Stomach (tissue), 19 donors: ENCODE measurements around the gene IFNA1. TPM values are rescaled to one million over a fixed set of nuclear protein-coding genes. Genes with fewer than 3 reads are reported as not detected.

Experiments used
- DNase-seq, 2 donors: peaks; one replicate each; pipeline versions ENCODE4 v3.0.0 to v3.0.0-alpha.2; 2013 to 2019
- H3K27ac ChIP-seq, 5 donors: fragments of 200-600 bp in 4 of 5; sonication (generic) in 4 of 5; one replicate each; pipeline ENCODE4 v1.5.1; 2013 to 2019; ENCODE audit warnings: mild to moderate bottlenecking in 1 of 5, moderate library complexity in 1 of 5
- H3K27me3 ChIP-seq, 3 donors: fragments of 200-600 bp; sonication (generic); one replicate each; pipeline ENCODE4 v1.5.1; 2017 to 2019; ENCODE audit warnings: mixed run types in 1 of 3
- H3K36me3 ChIP-seq, 4 donors: fragments of 200-600 bp; sonication (generic); 1 replicate in 3 of 4; 2 replicates in 1 of 4; pipeline ENCODE4 v1.5.1; 2016 to 2019
- H3K4me1 ChIP-seq, 4 donors: fragments of 200-600 bp; sonication (generic); one replicate each; pipeline ENCODE4 v1.5.1; 2016 to 2019
- H3K4me3 ChIP-seq, 4 donors: fragments of 200-600 bp; sonication (generic) in 3 of 4; one replicate each; pipeline ENCODE4 v1.5.1; 2016 to 2019; ENCODE audit warnings: mild to moderate bottlenecking in 1 of 4
- H3K9me3 ChIP-seq, 4 donors: fragments of 200-600 bp; sonication (generic); one replicate each; pipeline ENCODE4 v1.5.1; 2016 to 2019
- EP300 ChIP-seq: sonication (generic); formaldehyde crosslinking; IDR thresholded peaks from one replicate; pipeline ENCODE4 v1.6.1; 2017; ENCODE audit warnings: antibody characterized with exemption
- POLR2A ChIP-seq, 4 donors: fragments of 450-650 bp; IDR thresholded peaks; one replicate each; pipeline ENCODE4 v1.6.1; 2016; ENCODE audit warnings: antibody characterized with exemption in 4 of 4, control low read depth in 2 of 4, mild to moderate bottlenecking in 1 of 4, moderate library complexity in 1 of 4
- POLR2AphosphoS5 ChIP-seq, 3 donors: sonication (generic); formaldehyde crosslinking; IDR thresholded peaks; one replicate each; pipeline ENCODE4 v1.6.1; 2016; ENCODE audit warnings: antibody characterized with exemption in 3 of 3
- WGBS, 5 donors: extraction: QIAGEN DNeasy Blood & Tissue Kit in 3 of 5; methylation state at CpG; one replicate each; pipeline versions ENCODE4 v1.1.5 to v1.1.7; 2013 to 2018; 5-methylcytosine and 5-hydroxymethylcytosine counted together
- intact Hi-C: fragments of 100-400 bp; cut with DNase I; formaldehyde crosslinking; loops from one replicate; pipeline ENCODE4 v1.15.1; 2023; ENCODE audit warnings: low total_unique reads
- long read RNA-seq, 10 donors: transcript quantifications; one replicate each; lab custom pipeline, GENCODE V29; 2026
- polyA plus RNA-seq, 3 donors: library from polyadenylated mRNA; stranded (reverse); fragments of 200-250 nt; gene quantifications; one replicate each; pipeline ENCODE4 v1.2.3, GENCODE V29; 2013
- total RNA-seq, 5 donors: library from RNA; depleted of rRNA; stranded (reverse); fragments of >200 nt; gene quantifications; one replicate each; pipeline versions ENCODE4 v1.1.0 to v1.2.3, GENCODE V29; 2014 to 2016
- TF ChIP-seq, protein P1 (sequence below), 7 experiments: fragments of 450-650 bp in 4 of 7; fragments of 200-600 bp in 3 of 7; sonication (generic) in 3 of 7; IDR thresholded peaks; one replicate each; pipeline ENCODE4 v1.5.1; 2016 to 2019; ENCODE audit warnings: antibody characterized with exemption in 7 of 7, control low read depth in 2 of 7, mild to moderate bottlenecking in 1 of 7
- donor health status: healthy with polysubstance abuse.
- donor health status: Bipolar disorder and iron deficiency.
- donor health status: healthy.

IFNA1 gene
- total RNA-seq = not detected
- polyA plus RNA-seq = not detected
- long read RNA-seq, donor 1 = 0 reads
- long read RNA-seq, donor 2 = 0 reads
- long read RNA-seq, donor 3, partial matches to known transcripts = 0 of 1 reads
- long read RNA-seq, donor 3, other reads (novel, unspliced or antisense) = 0 of 1 reads
- long read RNA-seq, donor 4 = 0 reads
- long read RNA-seq, donor 5 = 0 reads
- long read RNA-seq, donor 6 = 0 reads
- long read RNA-seq, donor 7 = 0 reads
- long read RNA-seq, donor 8, partial matches to known transcripts = 0 of 1 reads
- long read RNA-seq, donor 8, other reads (novel, unspliced or antisense) = 0 of 1 reads
- long read RNA-seq, donor 9 = 0 reads
- long read RNA-seq, donor 10 = 0 reads

DNA sequence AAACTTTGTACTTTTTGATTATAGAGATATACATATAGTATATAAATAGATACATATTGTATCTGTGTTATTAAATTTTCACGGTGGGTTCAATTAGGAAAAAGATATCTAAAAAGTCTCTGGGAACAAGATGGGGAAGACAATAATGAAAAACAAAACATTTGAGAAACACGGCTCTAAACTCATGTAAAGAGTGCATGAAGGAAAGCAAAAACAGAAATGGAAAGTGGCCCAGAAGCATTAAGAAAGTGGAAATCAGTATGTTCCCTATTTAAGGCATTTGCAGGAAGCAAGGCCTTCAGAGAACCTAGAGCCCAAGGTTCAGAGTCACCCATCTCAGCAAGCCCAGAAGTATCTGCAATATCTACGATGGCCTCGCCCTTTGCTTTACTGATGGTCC lies at the start of gene IFNA1:
IFNA1 (plus strand) TSS at position 301 of the 400 bp plus-strand sequence; CDS start at position 370, 69 bp downstream.
- H3K36me3 ChIP-seq = no peaks in the 10 kb centered on the region
- H3K9me3 ChIP-seq = peaks cover 0 to 4% (median 0%) of the 10 kb centered on the region in 4 donors
- no peak within 1 kb of the TSS for H3K4me3 ChIP-seq
- intact Hi-C loops = no loop called here
- H3K4me1 ChIP-seq = no peaks in the 10 kb centered on the region
- TF ChIP-seq EP300 = no peak
- TF ChIP-seq POLR2A (IDR thresholded peaks at IDR 0.05) = no peak
- TF ChIP-seq, protein P1, sequence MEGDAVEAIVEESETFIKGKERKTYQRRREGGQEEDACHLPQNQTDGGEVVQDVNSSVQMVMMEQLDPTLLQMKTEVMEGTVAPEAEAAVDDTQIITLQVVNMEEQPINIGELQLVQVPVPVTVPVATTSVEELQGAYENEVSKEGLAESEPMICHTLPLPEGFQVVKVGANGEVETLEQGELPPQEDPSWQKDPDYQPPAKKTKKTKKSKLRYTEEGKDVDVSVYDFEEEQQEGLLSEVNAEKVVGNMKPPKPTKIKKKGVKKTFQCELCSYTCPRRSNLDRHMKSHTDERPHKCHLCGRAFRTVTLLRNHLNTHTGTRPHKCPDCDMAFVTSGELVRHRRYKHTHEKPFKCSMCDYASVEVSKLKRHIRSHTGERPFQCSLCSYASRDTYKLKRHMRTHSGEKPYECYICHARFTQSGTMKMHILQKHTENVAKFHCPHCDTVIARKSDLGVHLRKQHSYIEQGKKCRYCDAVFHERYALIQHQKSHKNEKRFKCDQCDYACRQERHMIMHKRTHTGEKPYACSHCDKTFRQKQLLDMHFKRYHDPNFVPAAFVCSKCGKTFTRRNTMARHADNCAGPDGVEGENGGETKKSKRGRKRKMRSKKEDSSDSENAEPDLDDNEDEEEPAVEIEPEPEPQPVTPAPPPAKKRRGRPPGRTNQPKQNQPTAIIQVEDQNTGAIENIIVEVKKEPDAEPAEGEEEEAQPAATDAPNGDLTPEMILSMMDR (IDR thresholded peaks at IDR 0.05) = no peak
- TF ChIP-seq POLR2AphosphoS5 (IDR thresholded peaks at IDR 0.05) = no peak
- peaks cover 0 to 8% (median 0%) of the 10 kb centered on the region in 3 donors for H3K27me3 ChIP-seq
- H3K27ac ChIP-seq = no peak within 1 kb of the TSS
- DNase-seq = no peak
- 87 to 98% (median 96%) methylated on average over 4 of the region's 4 CpGs for WGBS, 5 donors

GRCh38 chr9:21392270-21392669 lies 48.0 kb upstream of the IFNA1 start:
- peak in 1 of 2 donors; percentile 14 for DNase-seq
- Histone ChIP-seq H3K4me3 (no peak overlapping the region), H3K9me3 (no peaks in the 10 kb centered on the region), H3K27ac (no peak overlapping the region), H3K36me3 (no peaks in the 10 kb centered on the region), H3K4me1 (peaks cover 0 to 10% (median 9%) of the 10 kb centered on the region in 4 donors), H3K27me3 (peaks cover 0 to 75% (median 15%) of the 10 kb centered on the region in 3 donors)
- intact Hi-C loops = loop anchor here (10.0 kb wide), 1 partner anchor 67 kb away; no protein-coding TSS in a partner anchor
- TF ChIP-seq POLR2A (IDR thresholded peaks at IDR 0.05) = no peak
- TF ChIP-seq, protein P1 (IDR thresholded peaks at IDR 0.05) = peak in 3 of 7 experiments; percentile 14 to 32 (median 21)
- WGBS, 5 donors = 70 to 86% (median 76%) methylated on average over 6 of the region's 6 CpGs

DNA sequence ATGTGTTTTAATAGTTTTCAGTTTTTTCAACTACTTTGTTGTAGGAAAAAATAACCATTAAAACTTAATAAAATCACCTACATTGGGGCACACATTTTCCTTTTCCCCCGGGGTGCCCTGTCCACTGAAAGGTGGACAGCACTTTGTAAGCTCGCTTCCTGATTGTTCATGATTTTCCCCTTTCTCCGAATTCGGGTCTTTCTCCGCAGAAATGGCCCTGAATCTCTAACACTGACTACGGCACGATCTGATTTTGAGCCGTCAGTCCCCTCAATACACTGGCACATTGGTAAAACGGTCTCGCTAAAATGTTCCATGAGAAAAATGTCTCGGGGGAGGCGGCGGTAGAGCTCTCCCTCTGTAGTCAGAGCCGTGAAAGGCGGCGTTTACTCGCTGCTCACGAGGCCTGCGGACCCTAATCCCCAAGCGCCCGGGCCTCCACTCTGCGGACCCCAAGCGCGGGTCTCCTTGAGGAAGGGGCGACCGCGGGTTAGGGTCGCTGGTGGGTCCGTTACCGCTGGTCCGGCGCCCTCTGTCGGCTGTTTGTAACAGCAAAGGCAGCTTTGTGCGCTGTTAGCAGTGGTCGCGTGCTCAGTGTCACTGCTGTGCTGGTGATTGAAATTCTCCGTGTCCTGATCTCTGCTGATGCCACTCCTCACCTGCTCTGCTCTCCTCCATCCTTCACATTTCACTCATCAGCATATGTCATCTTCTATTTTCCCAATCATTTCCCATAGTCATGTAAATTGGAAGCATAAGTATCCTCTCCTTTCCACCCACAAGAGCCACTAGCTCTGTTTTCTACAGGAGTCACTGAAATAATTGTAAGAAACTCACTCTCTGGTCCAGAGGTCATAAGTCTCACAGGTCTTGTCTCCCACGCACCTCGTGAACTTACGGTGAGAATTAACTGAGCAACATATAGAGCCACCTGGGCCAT lies 44.2 kb upstream of the IFNA1 start:
- Histone ChIP-seq H3K4me1 (peaks cover 0 to 10% (median 9%) of the 10 kb centered on the region in 4 donors), H3K27ac (no peak overlapping the region), H3K9me3 (no peaks in the 10 kb centered on the region), H3K4me3 (peak overlapping the region; percentile 39 to 63 (median 56)), H3K27me3 (peaks cover 0 to 87% (median 22%) of the 10 kb centered on the region in 3 donors), H3K36me3 (no peaks in the 10 kb centered on the region)
- DNase-seq = peak; percentile 51 to 77
- intact Hi-C loops = loop anchor here (10.0 kb wide), 1 partner anchor 71 kb away; no protein-coding TSS in a partner anchor
- TF ChIP-seq, protein P1 (IDR thresholded peaks at IDR 0.05) = peak in 5 of 7 experiments; percentile 42 to 68 (median 65)
- no peak for TF ChIP-seq POLR2AphosphoS5 (IDR thresholded peaks at IDR 0.05)
- TF ChIP-seq EP300 = no peak
- TF ChIP-seq POLR2A (IDR thresholded peaks at IDR 0.05) = no peak
- WGBS, 5 donors = 7 to 8% (median 7%) methylated on average over 31 to 40 of the region's 40 CpGs

GRCh38 chr9:21398955-21399489 lies 41.2 kb upstream of the IFNA1 start:
- intact Hi-C loops = loop anchor here (10.0 kb wide), 1 partner anchor 74 kb away; no protein-coding TSS in a partner anchor
- no peak for DNase-seq
- Histone ChIP-seq H3K9me3 (no peaks in the 10 kb centered on the region), H3K27ac (no peak overlapping the region), H3K36me3 (no peaks in the 10 kb centered on the region), H3K4me1 (peaks cover 9 to 23% (median 20%) of the 10 kb centered on the region in 4 donors), H3K27me3 (peaks cover 0 to 90% (median 35%) of the 10 kb centered on the region in 3 donors), H3K4me3 (no peak overlapping the region)
- TF ChIP-seq, protein P1 (IDR thresholded peaks at IDR 0.05) = no peak
- TF ChIP-seq EP300 (no peak), POLR2AphosphoS5 (IDR thresholded peaks at IDR 0.05) (no peak), POLR2A (IDR thresholded peaks at IDR 0.05) (no peak)
- 85 to 93% (median 88%) methylated on average over 5 of the region's 5 CpGs for WGBS, 5 donors
